ENCODE results near the gene CCR8. TPM values are rescaled to one million over a fixed set of nuclear protein-coding genes. Genes with fewer than 3 reads are reported as not detected.

The CCR8 gene
- total RNA-seq, 1 experiment from 2014 or later = not detected

DNA sequence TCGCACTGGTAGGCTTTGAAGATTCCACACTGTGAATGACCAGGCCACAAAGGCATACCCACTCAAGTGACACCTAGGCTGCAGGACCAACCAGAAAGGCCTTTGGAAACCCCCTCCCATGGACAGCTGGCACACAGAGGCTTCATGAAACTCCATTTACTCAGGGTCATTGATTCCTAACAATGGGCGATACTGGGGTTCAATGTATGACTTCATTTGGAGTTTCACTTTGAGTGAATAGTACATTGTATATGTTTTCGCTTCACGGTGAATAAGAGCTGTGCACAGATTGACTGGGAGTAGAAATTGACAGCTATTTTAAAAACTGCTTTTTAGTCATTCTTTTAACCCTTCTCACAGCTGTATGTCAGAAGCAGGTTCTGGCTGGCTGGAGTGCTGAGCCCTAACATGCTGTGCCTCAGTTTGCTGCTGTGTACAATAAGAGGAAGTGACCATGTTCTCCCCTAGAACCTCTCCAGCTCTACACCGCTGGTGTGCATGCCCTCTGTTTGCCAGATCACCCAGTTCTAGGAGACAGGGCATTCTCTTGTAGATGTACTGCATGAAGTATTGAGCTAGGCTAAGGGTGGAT lies 34.2 kb upstream of the CCR8 start:
- H3K4me2 ChIP-seq = no peak overlapping the region
- 0 out of 2 replicates have a peak, but pooled peaks cover 7% of the 10 kb centered on the region for H3K9me3 ChIP-seq (ENCODE audit: insufficient read depth, low read depth)
- H3F3A ChIP-seq (ENCODE audit: insufficient read depth, low read depth) = no peaks in the 10 kb centered on the region
- H2AFZ ChIP-seq = no peak overlapping the region
- intact Hi-C loops (cut with micrococcal nuclease; ENCODE audit: unreplicated experiment) = no loop called here
- H3K27me3 ChIP-seq (ENCODE audit: insufficient read depth, low read depth) = no peaks in the 10 kb centered on the region
- no peaks in the 10 kb centered on the region for H3K4me1 ChIP-seq (replicated peaks; ENCODE audit: insufficient read depth)
- no peak overlapping the region for H3K27ac ChIP-seq
- POLR2A ChIA-PET (ENCODE audit: unreplicated experiment) = no interaction called here
- TF ChIP-seq CTCF (conservative IDR thresholded peaks at IDR 0.05) (no peak), EZH2 (IDR thresholded peaks at IDR 0.05; ENCODE audit: low read depth) (no peak)
- no peak for DNase-seq
- no peak overlapping the region for H3K4me3 ChIP-seq
- no peaks in the 10 kb centered on the region for H4K20me1 ChIP-seq (ENCODE audit: insufficient read depth)
- no peaks in the 10 kb centered on the region for H3K9me2 ChIP-seq (ENCODE audit: insufficient read depth)
- CTCF ChIA-PET = interaction anchor here (1.1 kb wide), 1 partner anchor 90 kb away, joined by 3 read pairs; no protein-coding TSS in a partner anchor
- BruUV-seq (replicated peaks) = no TSS peak
- H3K79me2 ChIP-seq (ENCODE audit: low read depth) = no peaks in the 10 kb centered on the region
- no peaks in the 10 kb centered on the region for H3K36me3 ChIP-seq (ENCODE audit: low read depth)

GRCh38 chr3:39296197-39297077 lies 33.1 kb upstream of the CCR8 start:
- TF ChIP-seq EZH2 (IDR thresholded peaks at IDR 0.05; ENCODE audit: low read depth) (no peak), CTCF (conservative IDR thresholded peaks at IDR 0.05) (no peak)
- no peak overlapping the region for H3K27ac ChIP-seq
- H3K36me3 ChIP-seq (ENCODE audit: low read depth) = no peaks in the 10 kb centered on the region
- H3K4me1 ChIP-seq (replicated peaks; ENCODE audit: insufficient read depth) = no peaks in the 10 kb centered on the region
- no peaks in the 10 kb centered on the region for H3K9me2 ChIP-seq (ENCODE audit: insufficient read depth)
- ChIA-PET POLR2A (ENCODE audit: unreplicated experiment) (no interaction called here), CTCF (interaction anchor here (1.1 kb wide), 1 partner anchor 91 kb away, joined by 3 read pairs; no protein-coding TSS in a partner anchor)
- H2AFZ ChIP-seq = no peak overlapping the region
- BruUV-seq (replicated peaks) = no TSS peak
- no peaks in the 10 kb centered on the region for H4K20me1 ChIP-seq (ENCODE audit: insufficient read depth)
- no peaks in the 10 kb centered on the region for H3K27me3 ChIP-seq (ENCODE audit: insufficient read depth, low read depth)
- intact Hi-C loops (cut with micrococcal nuclease; ENCODE audit: unreplicated experiment) = no loop called here
- DNase-seq = no peak
- no peaks in the 10 kb centered on the region for H3K79me2 ChIP-seq (ENCODE audit: low read depth)
- no peak overlapping the region for H3K4me3 ChIP-seq
- H3K4me2 ChIP-seq = no peak overlapping the region
- 0 out of 2 replicates have a peak, but pooled peaks cover 7% of the 10 kb centered on the region for H3K9me3 ChIP-seq (ENCODE audit: insufficient read depth, low read depth)
- no peaks in the 10 kb centered on the region for H3F3A ChIP-seq (ENCODE audit: insufficient read depth, low read depth)

DNA sequence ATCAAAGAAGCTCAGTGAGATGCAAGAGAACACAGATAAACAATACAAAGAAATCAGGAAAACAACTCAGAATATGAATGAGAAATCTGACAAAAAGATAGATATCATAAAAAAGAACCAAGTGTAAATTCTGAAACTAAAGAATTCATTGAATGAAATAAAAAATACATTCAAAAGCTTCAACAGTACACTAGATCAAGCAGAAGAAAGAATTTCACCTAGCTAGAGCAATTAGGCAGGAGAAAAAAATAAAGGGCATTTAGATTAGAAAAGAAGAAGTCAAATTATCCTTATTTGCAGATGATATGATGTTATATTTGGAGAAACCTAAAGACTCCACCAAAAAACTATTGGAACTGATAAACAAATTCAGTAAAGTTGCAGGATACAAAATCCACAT lies 30.2 kb upstream of the CCR8 start:
- no peak overlapping the region for H3K27ac ChIP-seq
- no peak for DNase-seq
- ChIA-PET POLR2A (ENCODE audit: unreplicated experiment) (no interaction called here), CTCF (no interaction called here)
- no peaks in the 10 kb centered on the region for H3K79me2 ChIP-seq (ENCODE audit: low read depth)
- no peaks in the 10 kb centered on the region for H3F3A ChIP-seq (ENCODE audit: insufficient read depth, low read depth)
- BruUV-seq (replicated peaks) = no TSS peak
- H4K20me1 ChIP-seq (ENCODE audit: insufficient read depth) = no peaks in the 10 kb centered on the region
- peaks cover 22% of the 10 kb centered on the region for H3K27me3 ChIP-seq (ENCODE audit: insufficient read depth, low read depth)
- 0 out of 2 replicates have a peak, but pooled peaks cover 7% of the 10 kb centered on the region for H3K9me3 ChIP-seq (ENCODE audit: insufficient read depth, low read depth)
- no peak overlapping the region for H3K4me3 ChIP-seq
- no peak overlapping the region for H3K4me2 ChIP-seq
- no peak for TF ChIP-seq EZH2 (IDR thresholded peaks at IDR 0.05; ENCODE audit: low read depth)
- TF ChIP-seq CTCF (conservative IDR thresholded peaks at IDR 0.05) = no peak
- no peak overlapping the region for H2AFZ ChIP-seq
- no peaks in the 10 kb centered on the region for H3K4me1 ChIP-seq (replicated peaks; ENCODE audit: insufficient read depth)
- H3K36me3 ChIP-seq (ENCODE audit: low read depth) = no peaks in the 10 kb centered on the region
- intact Hi-C loops (cut with micrococcal nuclease; ENCODE audit: unreplicated experiment) = no loop called here
- no peaks in the 10 kb centered on the region for H3K9me2 ChIP-seq (ENCODE audit: insufficient read depth)

Data from PC-9 (cell line).